GM18867 (cell line): ENCODE measurements around the gene KCNIP4.

Experiments used
- ATAC-seq: cut with Tn5 transposase; IDR thresholded peaks from one replicate; pipeline ENCODE4 v1.9.1; 2021; ENCODE audit warnings: mild to moderate bottlenecking, moderate library complexity; ENCODE audit not compliant: unreplicated experiment

KCNIP4 gene

GRCh38 chr4:21699446-21699845, 249.1 kb downstream of the KCNIP4 start:
- no peak for ATAC-seq

GRCh38 chr4:21697583-21697982, 251.0 kb downstream of the KCNIP4 start:
- no peak for ATAC-seq

- ATAC-seq: no peak
These were observed 253.4 kb downstream of the KCNIP4 start for GRCh38 chr4:21695141-21695540.

GRCh38 chr4:21692241-21692640, 256.3 kb downstream of the KCNIP4 start:
- ATAC-seq: no peak

- ATAC-seq: no peak
These were observed 259.8 kb downstream of the KCNIP4 start for GRCh38 chr4:21688596-21689265.

- ATAC-seq: no peak
These were observed 262.7 kb downstream of the KCNIP4 start for GRCh38 chr4:21685911-21686310.

GRCh38 chr4:21680326-21680898, 268.2 kb downstream of the KCNIP4 start:
- no peak for ATAC-seq

- no peak for ATAC-seq
These were observed 269.9 kb downstream of the KCNIP4 start for GRCh38 chr4:21678711-21679110.

GRCh38 chr4:21677173-21677572, 271.4 kb downstream of the KCNIP4 start:
- ATAC-seq: no peak

- ATAC-seq: no peak
These were observed 284.2 kb downstream of the KCNIP4 start for GRCh38 chr4:21664355-21664754.

- ATAC-seq: no peak
These were observed 291.7 kb downstream of the KCNIP4 start for GRCh38 chr4:21656832-21657231.

GRCh38 chr4:21655031-21655430, 293.5 kb downstream of the KCNIP4 start:
- ATAC-seq: no peak

GRCh38 chr4:21652508-21653231, 295.9 kb downstream of the KCNIP4 start:
- no peak for ATAC-seq

- no peak for ATAC-seq
These were observed 299.0 kb downstream of the KCNIP4 start for GRCh38 chr4:21649391-21650090.

GRCh38 chr4:21645776-21646175, 302.8 kb downstream of the KCNIP4 start:
- no peak for ATAC-seq

- ATAC-seq: no peak
These were observed 306.9 kb downstream of the KCNIP4 start for GRCh38 chr4:21641696-21642095.

- no peak for ATAC-seq
These were observed 310.3 kb downstream of the KCNIP4 start for GRCh38 chr4:21638171-21638725.

GRCh38 chr4:21628916-21629610, 319.5 kb downstream of the KCNIP4 start:
- ATAC-seq: no peak

GRCh38 chr4:21628116-21628670, 320.4 kb downstream of the KCNIP4 start:
- no peak for ATAC-seq

- ATAC-seq: no peak
These were observed 323.1 kb downstream of the KCNIP4 start for GRCh38 chr4:21625447-21625846.
